ENCODE measurements around the gene EIF5.

- TF ChIP-seq, protein P1, sequence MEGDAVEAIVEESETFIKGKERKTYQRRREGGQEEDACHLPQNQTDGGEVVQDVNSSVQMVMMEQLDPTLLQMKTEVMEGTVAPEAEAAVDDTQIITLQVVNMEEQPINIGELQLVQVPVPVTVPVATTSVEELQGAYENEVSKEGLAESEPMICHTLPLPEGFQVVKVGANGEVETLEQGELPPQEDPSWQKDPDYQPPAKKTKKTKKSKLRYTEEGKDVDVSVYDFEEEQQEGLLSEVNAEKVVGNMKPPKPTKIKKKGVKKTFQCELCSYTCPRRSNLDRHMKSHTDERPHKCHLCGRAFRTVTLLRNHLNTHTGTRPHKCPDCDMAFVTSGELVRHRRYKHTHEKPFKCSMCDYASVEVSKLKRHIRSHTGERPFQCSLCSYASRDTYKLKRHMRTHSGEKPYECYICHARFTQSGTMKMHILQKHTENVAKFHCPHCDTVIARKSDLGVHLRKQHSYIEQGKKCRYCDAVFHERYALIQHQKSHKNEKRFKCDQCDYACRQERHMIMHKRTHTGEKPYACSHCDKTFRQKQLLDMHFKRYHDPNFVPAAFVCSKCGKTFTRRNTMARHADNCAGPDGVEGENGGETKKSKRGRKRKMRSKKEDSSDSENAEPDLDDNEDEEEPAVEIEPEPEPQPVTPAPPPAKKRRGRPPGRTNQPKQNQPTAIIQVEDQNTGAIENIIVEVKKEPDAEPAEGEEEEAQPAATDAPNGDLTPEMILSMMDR (IDR thresholded peaks at IDR 0.05): no peak
- TF ChIP-seq POLR2AphosphoS5 (IDR thresholded peaks at IDR 0.05): no peak
These were observed 25.1 kb upstream of the EIF5 start for GRCh38 chr14:103308717-103309616.
